IMR-90 (cell line): ENCODE measurements around the gene GNAS. TPM values are rescaled to one million over a fixed set of nuclear protein-coding genes. Genes with fewer than 3 reads are reported as not detected.

ENCODE experiments used
- ATAC-seq: fragments of 200-7000 bp; cut with Tn5 transposase; 2 replicates; pipeline ENCODE4 v1.9.1; 2020; ENCODE audit warnings: low read depth, mild to moderate bottlenecking, moderate library complexity
- BruUV-seq: library from RNA; stranded (reverse); fragments of 400-500 nt; replicated peaks from 2 replicates; lab custom pipeline; 2021; lab: Mats Ljungman, UMichigan
- CTCF ChIA-PET: fragments of 300-600 bp; formaldehyde crosslinking; extraction: SDS; loops from one replicate; lab custom pipeline; 2021; ENCODE audit warnings: antibody characterized with exemption; lab: Yijun Ruan, JAX
- POLR2A ChIA-PET: fragments of 300-600 bp; sonication (Branson Sonifier 250); formaldehyde crosslinking; loops from one replicate; lab custom pipeline; 2022; ENCODE audit warnings: antibody characterized with exemption; ENCODE audit not compliant: unreplicated experiment; lab: Charles Lee
- DNase-seq: peaks from one replicate; pipeline ENCODE4 v3.0.0; 2013
- H2AFZ ChIP-seq: replicated peaks from 2 replicates; pipeline ENCODE3; 2013; ENCODE audit warnings: low read length, mild to moderate bottlenecking; ENCODE audit not compliant: poor library complexity
- H2AK5ac ChIP-seq: 2 replicates; pipeline ENCODE4 v1.6.1; 2013; ENCODE audit warnings: low read depth, low read length, inconsistent platforms
- H2AK9ac ChIP-seq: replicated peaks from 2 replicates; pipeline ENCODE3; 2013; ENCODE audit warnings: mild to moderate bottlenecking, low read depth, low read length, moderate library complexity; ENCODE audit not compliant: poor library complexity
- H2BK120ac ChIP-seq: 2 replicates; pipeline ENCODE4 v1.6.1; 2013; ENCODE audit warnings: low read depth, low read length, inconsistent platforms
- H2BK15ac ChIP-seq: 3 replicates; pipeline ENCODE4 v1.6.1; 2013; ENCODE audit warnings: low read depth, low read length, inconsistent platforms
- H2BK20ac ChIP-seq: 2 replicates; pipeline ENCODE4 v1.6.1; 2013; ENCODE audit warnings: low read depth, mild to moderate bottlenecking, inconsistent platforms, low read length, moderate library complexity
- H2BK5ac ChIP-seq: 2 replicates; pipeline ENCODE4 v1.6.1; 2013; ENCODE audit warnings: mild to moderate bottlenecking, low read depth, low read length, inconsistent platforms; ENCODE audit not compliant: poor library complexity, severe bottlenecking
- H3K14ac ChIP-seq: replicated peaks from 2 replicates; pipeline ENCODE4 v1.6.1; 2013; ENCODE audit warnings: low read depth, low read length, inconsistent platforms
- H3K18ac ChIP-seq: 2 replicates; pipeline ENCODE4 v1.6.1; 2013; ENCODE audit warnings: low read depth, low read length, control low read depth
- H3K23ac ChIP-seq: 2 replicates; pipeline ENCODE4 v1.6.1; 2013; ENCODE audit warnings: low read depth, low read length, inconsistent platforms
- H3K27ac ChIP-seq: 2 replicates; pipeline ENCODE4 v1.5.1; 2013; ENCODE audit warnings: mild to moderate bottlenecking, control low read depth, low read length; ENCODE audit not compliant: insufficient read depth
- H3K27me3 ChIP-seq: 2 replicates; pipeline ENCODE4 v1.6.1; 2013; ENCODE audit warnings: low read length; ENCODE audit not compliant: control insufficient read depth, insufficient read depth
- H3K36me3 ChIP-seq: 2 replicates; pipeline ENCODE4 v1.6.1; 2013; ENCODE audit warnings: low read length, mixed read lengths; ENCODE audit not compliant: control insufficient read depth, insufficient read depth
- H3K4ac ChIP-seq: 2 replicates; pipeline ENCODE4 v1.6.1; 2013; ENCODE audit warnings: low read depth, low read length, inconsistent platforms
- H3K4me1 ChIP-seq: 2 replicates; pipeline ENCODE4 v1.6.1; 2013; ENCODE audit warnings: low read length, mixed read lengths; ENCODE audit not compliant: control insufficient read depth, insufficient read depth
- H3K4me2 ChIP-seq: 2 replicates; pipeline ENCODE4 v1.6.1; 2013; ENCODE audit warnings: low read depth, mild to moderate bottlenecking, control low read depth, low read length, moderate library complexity
- H3K4me3 ChIP-seq: 2 replicates; pipeline ENCODE4 v1.5.1; 2013; ENCODE audit warnings: low read depth, mild to moderate bottlenecking, control low read depth, low read length, moderate library complexity; ENCODE audit not compliant: insufficient read depth
- H3K56ac ChIP-seq: 2 replicates; pipeline ENCODE4 v1.6.1; 2013; ENCODE audit warnings: low read length, inconsistent platforms; ENCODE audit not compliant: insufficient read depth; ENCODE audit errors: extremely low read depth
- H3K79me1 ChIP-seq, 2 experiments: 2 replicates each; pipeline ENCODE4 v1.6.1; 2013; ENCODE audit warnings: low read length in 2 of 2, inconsistent platforms in 1 of 2, low read depth in 1 of 2
- H3K9ac ChIP-seq: 2 replicates; pipeline ENCODE4 v1.6.1; 2013; ENCODE audit warnings: low read depth, low read length, control low read depth
- H3K9me1 ChIP-seq: 2 replicates; pipeline ENCODE4 v1.6.1; 2013; ENCODE audit warnings: low read length, inconsistent platforms; ENCODE audit not compliant: insufficient read depth
- H3K9me3 ChIP-seq: 2 replicates; pipeline ENCODE4 v1.6.1; 2013; ENCODE audit warnings: low read length; ENCODE audit not compliant: control insufficient read depth, insufficient read depth
- H4K20me1 ChIP-seq: 2 replicates; pipeline ENCODE4 v1.6.1; 2013; ENCODE audit warnings: low read length, inconsistent platforms; ENCODE audit not compliant: insufficient read depth
- H4K5ac ChIP-seq: 2 replicates; pipeline ENCODE4 v1.6.1; 2013; ENCODE audit warnings: mild to moderate bottlenecking, low read depth, low read length, control low read depth
- H4K8ac ChIP-seq, 2 experiments: 2 replicates each; pipeline ENCODE4 v1.6.1; 2013; ENCODE audit warnings: low read depth in 2 of 2, low read length in 2 of 2, control low read depth in 1 of 2, inconsistent platforms in 1 of 2
- H4K91ac ChIP-seq: 2 replicates; pipeline ENCODE4 v1.6.1; 2013; ENCODE audit warnings: low read depth, low read length, inconsistent platforms; ENCODE audit not compliant: insufficient read depth
- BHLHE40 ChIP-seq: fragments of 150-350 bp; IDR thresholded peaks from 2 replicates; pipeline ENCODE4 v1.6.1; 2016; ENCODE audit warnings: mild to moderate bottlenecking, low read depth, low read length
- CEBPB ChIP-seq: IDR thresholded peaks from 2 replicates; pipeline ENCODE4 v1.6.1; 2012; ENCODE audit warnings: low read depth, low read length, improper control_type of control experiment
- CHD1 ChIP-seq: IDR thresholded peaks from 2 replicates; pipeline ENCODE4 v1.6.1; 2012; ENCODE audit warnings: low read depth, low read length, improper control_type of control experiment
- CTCF ChIP-seq: conservative IDR thresholded peaks from 2 replicates; pipeline ENCODE4 v1.5.1; 2012; ENCODE audit warnings: mild to moderate bottlenecking, low read depth, low read length, improper control_type of control experiment
- ELK1 ChIP-seq: fragments of 150-350 bp; IDR thresholded peaks from 2 replicates; pipeline ENCODE4 v1.6.1; 2016; ENCODE audit warnings: low read depth, mild to moderate bottlenecking, low read length, moderate library complexity, borderline replicate concordance
- FOS ChIP-seq: fragments of 150-350 bp; IDR thresholded peaks from 2 replicates; pipeline ENCODE4 v1.6.1; 2016; ENCODE audit warnings: low read depth, low read length
- MAFK ChIP-seq: IDR thresholded peaks from 2 replicates; pipeline ENCODE4 v1.6.1; 2012; ENCODE audit warnings: low read depth, low read length, improper control_type of control experiment
- MXI1 ChIP-seq: IDR thresholded peaks from 2 replicates; pipeline ENCODE4 v1.6.1; 2012; ENCODE audit warnings: low read depth, mild to moderate bottlenecking, low read length, moderate library complexity, borderline replicate concordance
- NFE2L2 ChIP-seq: fragments of 150-350 bp; IDR thresholded peaks from 2 replicates; pipeline ENCODE4 v1.6.1; 2016; ENCODE audit warnings: low read depth, mild to moderate bottlenecking, low read length
- POLR2A ChIP-seq: IDR thresholded peaks from 2 replicates; pipeline ENCODE4 v1.6.1; 2012; ENCODE audit warnings: mild to moderate bottlenecking, low read depth, low read length
- RAD21 ChIP-seq: IDR thresholded peaks from 2 replicates; pipeline ENCODE4 v1.6.1; 2012; ENCODE audit warnings: low read length, improper control_type of control experiment
- RCOR1 ChIP-seq: IDR thresholded peaks from 2 replicates; pipeline ENCODE4 v1.6.1; 2012; ENCODE audit warnings: mild to moderate bottlenecking, low read length, improper control_type of control experiment; ENCODE audit not compliant: insufficient replicate concordance
- WGBS, 2 experiments: methylation state at CpG; one replicate each; pipeline versions ENCODE4 v1.1.5 to v1.1.7; 2013; ENCODE audit warnings: missing lambda C conversion rate in 2 of 2; ENCODE audit not compliant: insufficient read length in 1 of 2; ENCODE audit errors: extremely low coverage in 2 of 2; 5-methylcytosine and 5-hydroxymethylcytosine counted together
- dilution Hi-C: fragments of 300-500 bp; cut with HindIII; formaldehyde crosslinking; loops from one replicate; pipeline ENCODE4 v1.14.3; 2018; ENCODE audit warnings: low sequenced_read_pairs; ENCODE audit not compliant: unreplicated experiment
- in situ Hi-C: fragments of 300-500 bp; cut with MboI; formaldehyde crosslinking; loops from 3 replicates; pipeline ENCODE4 v1.14.3; 2019; ENCODE audit warnings: low sequenced_read_pairs, inconsistent platforms, mixed read lengths
- intact Hi-C: fragments of 100-400 bp; cut with micrococcal nuclease; formaldehyde crosslinking; loops from 2 replicates; pipeline ENCODE4 v1.10.0; 2022
- polyA plus RNA-seq, 3 experiments: library from polyadenylated mRNA; depleted of rRNA; stranded (reverse); fragments of >200 nt; gene quantifications; 2 replicates each; pipeline ENCODE4 v1.2.3, GENCODE V29; 2012; ENCODE audit warnings: low replicate concordance in 1 of 3
- total RNA-seq: library from RNA; depleted of rRNA; stranded (reverse); fragments of >200 nt; gene quantifications from 2 replicates; pipeline ENCODE4 v1.2.3, GENCODE V29; 2012
- TF ChIP-seq, protein P1 (sequence below): fragments of 150-350 bp; IDR thresholded peaks from 2 replicates; pipeline ENCODE4 v1.6.1; 2017; ENCODE audit warnings: mild to moderate bottlenecking, antibody characterized with exemption, low read length, low read depth

Gene GNAS
- total and polyA plus RNA-seq, 2 of the 4 experiments (the other 2 are of a cell fraction) = 397 to 1,356 TPM

- dilution Hi-C loops = no loop called here
- Histone ChIP-seq H3K14ac (no peak overlapping the region), H3K79me1 (peaks cover 0 to 17% of the 10 kb centered on the region in 2 experiments; a peak in 3 of 4 replicates), H3K4me1 (peaks cover 2% of the 10 kb centered on the region; the same call in 1 of the 2 replicates), H3K9ac (no peak overlapping the region), H3K27me3 (peaks cover 48% of the 10 kb centered on the region), H4K8ac (no peak overlapping the region), H2BK120ac (no peak overlapping the region), H2BK5ac (no peak overlapping the region), H4K20me1 (no peaks in the 10 kb centered on the region; the same call in 1 of the 2 replicates), H4K5ac (no peak overlapping the region), H3K9me3 (no peaks in the 10 kb centered on the region), H3K36me3 (no peaks in the 10 kb centered on the region), H2BK20ac (no peak overlapping the region), H3K27ac (no peak overlapping the region), H2AK9ac (no peak overlapping the region), H3K9me1 (0 out of 2 replicates have a peak, but pooled peaks cover 2% of the 10 kb centered on the region), H2AK5ac (no peak overlapping the region), H3K23ac (no peak overlapping the region), H3K56ac (no peak overlapping the region), H4K91ac (no peak overlapping the region), H3K4ac (no peak overlapping the region), H3K4me2 (no peak overlapping the region), H2AFZ (peak overlapping the region; percentile 27), H3K18ac (no peak overlapping the region), H3K4me3 (no peak overlapping the region; the same call in 1 of the 2 replicates), H2BK15ac (no peak overlapping the region)
- in situ Hi-C loops = loop anchor here (10.0 kb wide), 2 partner anchors 379 to 629 kb away; partner anchors contain the start of gene ANKRD60
- ChIA-PET CTCF (no interaction called here), POLR2A (no interaction called here)
- ATAC-seq = no peak
- 57% methylated on average over 23 of the region's 63 CpGs; no CpG with 5 or more reads in 1 of the 2 experiments for WGBS, 2 experiments
- no peak for DNase-seq
- intact Hi-C loops = loop anchor here (2.0 to 5.0 kb wide), 2 partner anchors 162 to 617 kb away; partner anchors contain the start of gene NPEPL1
- TF ChIP-seq CEBPB (no peak), CHD1 (no peak), FOS (no peak), NFE2L2 (no peak), RCOR1 (no peak), MXI1 (no peak), BHLHE40 (no peak), ELK1 (no peak), CTCF (no peak), POLR2A (no peak), RAD21 (no peak), MAFK (no peak)
- TF ChIP-seq, protein P1, sequence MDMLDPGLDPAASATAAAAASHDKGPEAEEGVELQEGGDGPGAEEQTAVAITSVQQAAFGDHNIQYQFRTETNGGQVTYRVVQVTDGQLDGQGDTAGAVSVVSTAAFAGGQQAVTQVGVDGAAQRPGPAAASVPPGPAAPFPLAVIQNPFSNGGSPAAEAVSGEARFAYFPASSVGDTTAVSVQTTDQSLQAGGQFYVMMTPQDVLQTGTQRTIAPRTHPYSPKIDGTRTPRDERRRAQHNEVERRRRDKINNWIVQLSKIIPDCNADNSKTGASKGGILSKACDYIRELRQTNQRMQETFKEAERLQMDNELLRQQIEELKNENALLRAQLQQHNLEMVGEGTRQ = no peak
- BruUV-seq = no TSS peak
Observed at GRCh38 chr20:58853976-58854637, 1.6 kb downstream of the GNAS start.
